H1 (cell line): ENCODE data around the gene CHST11. TPM values are rescaled to one million over a fixed set of nuclear protein-coding genes. Genes with fewer than 3 reads are reported as not detected.

Experiments
- CTCF ChIA-PET: fragments of 300-600 bp; sonication (Branson Sonifier 250); formaldehyde crosslinking; loops from one replicate; lab custom pipeline; 2021; ENCODE audit not compliant: partially characterized antibody; lab: Charles Lee
- POLR2A ChIA-PET: fragments of 300-600 bp; sonication (Branson Sonifier 250); formaldehyde crosslinking; loops from one replicate; lab custom pipeline; 2021; ENCODE audit warnings: inconsistent platforms; ENCODE audit not compliant: partially characterized antibody; lab: Charles Lee
- DNase-seq, 2 experiments: peaks; one replicate each; pipeline versions ENCODE4 v3.0.0 to v3.0.0-alpha.2; 2010 to 2022; ENCODE audit warnings: low spot score in 2 of 2, low read depth in 1 of 2, mixed read lengths in 1 of 2
- FAIRE-seq: peaks from 2 replicates; lab custom pipeline; 2011; peaks lifted over from hg19 to GRCh38; lab: Jason Lieb, UNC
- H2AFZ ChIP-seq: 2 replicates; pipeline ENCODE4 v1.8.1; 2012; ENCODE audit warnings: low read length, inconsistent platforms
- H2AK5ac ChIP-seq: 2 replicates; pipeline ENCODE4 v1.6.1; 2013; ENCODE audit warnings: low read depth, low read length
- H2BK120ac ChIP-seq: replicated peaks from 2 replicates; pipeline ENCODE3; 2013; ENCODE audit warnings: low read depth, low read length, inconsistent platforms
- H2BK12ac ChIP-seq: 2 replicates; pipeline ENCODE4 v1.6.1; 2013; ENCODE audit warnings: low read depth, low read length
- H2BK15ac ChIP-seq: 2 replicates; pipeline ENCODE4 v1.6.1; 2013; ENCODE audit warnings: low read length
- H2BK20ac ChIP-seq: 2 replicates; pipeline ENCODE4 v1.6.1; 2013; ENCODE audit warnings: low read length
- H2BK5ac ChIP-seq: 2 replicates; pipeline ENCODE4 v1.6.1; 2013; ENCODE audit warnings: low read depth, low read length
- H3K14ac ChIP-seq: 2 replicates; pipeline ENCODE4 v1.6.1; 2013; ENCODE audit warnings: inconsistent platforms; ENCODE audit not compliant: insufficient read length
- H3K18ac ChIP-seq: 2 replicates; pipeline ENCODE4 v1.6.1; 2013; ENCODE audit warnings: low read length; ENCODE audit errors: extremely low read depth
- H3K23ac ChIP-seq: 2 replicates; pipeline ENCODE4 v1.6.1; 2013; ENCODE audit warnings: inconsistent platforms; ENCODE audit not compliant: insufficient read length
- H3K23me2 ChIP-seq: 2 replicates; pipeline ENCODE4 v1.6.1; 2013; ENCODE audit warnings: low read depth, low read length
- H3K27ac ChIP-seq: 2 replicates; pipeline ENCODE4 v1.6.1; 2011; ENCODE audit warnings: low read depth, low read length, inconsistent platforms
- H3K27me3 ChIP-seq, 4 experiments: replicated peaks in 1 of 4; 1 replicate in 1 of 4; 2 replicates in 3 of 4; pipeline versions ENCODE4 v1.6.1 to v1.8.1; 2011 to 2013; ENCODE audit warnings: low read length in 3 of 4, mild to moderate bottlenecking in 3 of 4, inconsistent platforms in 2 of 4, mixed read lengths in 2 of 4, moderate library complexity in 1 of 4; ENCODE audit not compliant: control insufficient read depth in 3 of 4, insufficient read depth in 3 of 4; ENCODE audit errors: extremely low read depth in 1 of 4
- H3K36me3 ChIP-seq, 4 experiments: 2 replicates each; pipeline versions ENCODE4 v1.6.1 to v1.8.1; 2011 to 2013; ENCODE audit warnings: mild to moderate bottlenecking in 4 of 4, low read length in 3 of 4, moderate library complexity in 2 of 4, control low read depth in 1 of 4, inconsistent platforms in 1 of 4; ENCODE audit not compliant: insufficient read depth in 4 of 4, control insufficient read depth in 2 of 4
- H3K4ac ChIP-seq: replicated peaks from 2 replicates; pipeline ENCODE3; 2013; ENCODE audit warnings: low read length, low read depth, mixed read lengths, inconsistent platforms; ENCODE audit not compliant: insufficient read length
- H3K4me1 ChIP-seq, 4 experiments: replicated peaks in 1 of 4; 1 replicate in 1 of 4; 2 replicates in 3 of 4; pipeline versions ENCODE4 v1.6.1 to v1.8.1; 2011 to 2013; ENCODE audit warnings: low read length in 3 of 4, inconsistent platforms in 2 of 4, mixed read lengths in 1 of 4; ENCODE audit not compliant: insufficient read depth in 4 of 4, control insufficient read depth in 3 of 4
- H3K4me2 ChIP-seq, 2 experiments: 2 replicates each; pipeline versions ENCODE4 v1.6.1 to v1.8.1; 2011 to 2013; ENCODE audit warnings: low read depth in 2 of 2, low read length in 2 of 2, control low read depth in 1 of 2, inconsistent platforms in 1 of 2, mild to moderate bottlenecking in 1 of 2; ENCODE audit not compliant: insufficient read depth in 1 of 2
- H3K4me3 ChIP-seq, 4 experiments: fragments of 200-600, 300-600 bp in 1 of 4; sonication (generic), shearing (Covaris generic), sonication (Bioruptor Twin) in 1 of 4; 2 replicates each; pipeline versions ENCODE4 v1.5.1 to v1.8.1; 2011 to 2016; ENCODE audit warnings: low read length in 4 of 4, low read depth in 3 of 4, control low read depth in 2 of 4, inconsistent platforms in 2 of 4, mild to moderate bottlenecking in 2 of 4, mixed read lengths in 1 of 4, moderate library complexity in 1 of 4; ENCODE audit not compliant: insufficient read depth in 2 of 4; ENCODE audit errors: extremely low read depth in 1 of 4
- H3K56ac ChIP-seq: replicated peaks from 2 replicates; pipeline ENCODE3; 2013; ENCODE audit warnings: low read depth, mild to moderate bottlenecking, mixed read lengths, low read length, inconsistent platforms; ENCODE audit not compliant: insufficient read length
- H3K79me1 ChIP-seq: 2 replicates; pipeline ENCODE4 v1.6.1; 2013; ENCODE audit warnings: low read depth, low read length, control low read depth
- H3K79me2 ChIP-seq, 2 experiments: 2 replicates each; pipeline versions ENCODE4 v1.6.1 to v1.8.1; 2012 to 2013; ENCODE audit warnings: low read length in 2 of 2, mild to moderate bottlenecking in 2 of 2, inconsistent platforms in 1 of 2; ENCODE audit not compliant: insufficient read depth in 2 of 2, control insufficient read depth in 1 of 2
- H3K9ac ChIP-seq, 4 experiments: replicated peaks in 1 of 4; 1 replicate in 1 of 4; 2 replicates in 3 of 4; pipeline versions ENCODE4 v1.6.1 to v1.8.1; 2011 to 2013; ENCODE audit warnings: low read depth in 3 of 4, low read length in 3 of 4, control low read depth in 2 of 4, mild to moderate bottlenecking in 2 of 4, moderate library complexity in 2 of 4, inconsistent platforms in 1 of 4; ENCODE audit errors: extremely low read depth in 1 of 4
- H3K9me3 ChIP-seq, 2 experiments: 2 replicates each; pipeline versions ENCODE4 v1.6.1 to v1.8.1; 2012 to 2013; ENCODE audit warnings: mild to moderate bottlenecking in 2 of 2, moderate library complexity in 2 of 2, control low read depth in 1 of 2, inconsistent platforms in 1 of 2, low read depth in 1 of 2, low read length in 1 of 2, mixed read lengths in 1 of 2; ENCODE audit not compliant: insufficient read depth in 2 of 2
- H4K20me1 ChIP-seq, 2 experiments: replicated peaks in 1 of 2; 2 replicates each; pipeline versions ENCODE3 to v1.8.1; 2011 to 2013; ENCODE audit warnings: inconsistent platforms in 2 of 2, low read length in 2 of 2, mild to moderate bottlenecking in 1 of 2; ENCODE audit not compliant: insufficient read depth in 2 of 2, control insufficient read depth in 1 of 2
- H4K5ac ChIP-seq: 2 replicates; pipeline ENCODE4 v1.6.1; 2013; ENCODE audit warnings: low read length, low read depth, mixed read lengths, inconsistent platforms; ENCODE audit not compliant: insufficient read length
- H4K8ac ChIP-seq: 2 replicates; pipeline ENCODE4 v1.8.0; 2013; ENCODE audit warnings: mild to moderate bottlenecking, moderate library complexity, low read length, inconsistent platforms; ENCODE audit not compliant: insufficient read depth; ENCODE audit errors: extremely low read depth
- H4K91ac ChIP-seq: replicated peaks from 2 replicates; pipeline ENCODE3; 2013; ENCODE audit warnings: low read length, mixed read lengths, inconsistent platforms; ENCODE audit not compliant: insufficient read length
- WGBS, 2 experiments: shearing (Covaris generic) in 1 of 2; methylation state at CpG; one replicate each; pipeline versions ENCODE4 v1.1.6 to v1.1.7; 2013 to 2015; ENCODE audit warnings: low lambda C conversion rate in 2 of 2, mixed read lengths in 2 of 2, inconsistent platforms in 1 of 2, low coverage in 1 of 2, missing lambda C conversion rate in 1 of 2; ENCODE audit not compliant: insufficient replicate concordance in 2 of 2, insufficient coverage in 1 of 2, insufficient read length in 1 of 2; ENCODE audit errors: extremely low coverage in 1 of 2, missing lambda C conversion rate in 1 of 2; 5-methylcytosine and 5-hydroxymethylcytosine counted together
- polyA plus RNA-seq, 7 experiments: library from polyadenylated mRNA; depleted of rRNA in 3 of 7; stranded (reverse) in 5 of 7; unstranded in 2 of 7; fragments of >200 nt in 5 of 7; fragments of 200-250 nt in 2 of 7; gene quantifications; 1 replicate in 5 of 7; 2 replicates in 1 of 7; 4 replicates in 1 of 7; pipeline versions ENCODE4 v1.2.1 to v1.2.3, GENCODE V29; 2011 to 2013; ENCODE audit warnings: missing spikeins in 2 of 7, mixed read lengths in 2 of 7
- total RNA-seq: library from RNA; stranded (reverse); fragmentation: NEBNext Ultra II Directional; extraction: Animal tissue kit (Norgen Biotek cat#: 25700); gene quantifications from 2 replicates; pipeline ENCODE4 v1.2.1, GENCODE V29; 2021

CHST11 gene
- total and polyA plus RNA-seq, 2 of the 8 experiments (the other 6 are each of a cell fraction or from before 2014, with no cell fraction given), result 14.4 to 20.8 TPM

DNA sequence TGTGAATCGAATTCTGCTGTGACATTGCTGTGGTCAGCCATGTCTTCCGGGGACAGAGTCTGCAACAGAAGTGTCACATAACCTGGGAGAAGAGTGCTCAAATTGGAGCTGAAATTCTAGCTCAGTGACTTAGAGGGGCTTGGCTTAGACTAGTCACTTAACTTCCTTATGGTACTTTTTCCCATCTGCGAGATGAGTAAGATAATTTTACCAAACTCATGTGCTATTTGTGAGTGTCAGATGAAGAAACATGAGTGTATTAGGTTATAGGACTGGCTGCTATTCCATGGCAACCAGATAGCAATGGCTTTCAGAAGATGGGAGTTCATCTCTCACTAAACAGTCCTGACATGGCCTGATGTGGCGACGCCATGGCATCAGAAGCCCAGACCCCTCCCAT is 104.1 kb downstream of the CHST11 start:
- Histone ChIP-seq H3K4me3 (no peak overlapping the region), H3K27me3 (no peaks in the 10 kb centered on the region), H3K4me1 (no peaks in the 10 kb centered on the region), H4K5ac (no peak overlapping the region), H3K18ac (no peak overlapping the region), H3K56ac (no peak overlapping the region), H2AK5ac (no peak overlapping the region), H2BK20ac (no peak overlapping the region), H2AFZ (no peak overlapping the region), H3K14ac (no peak overlapping the region), H2BK5ac (no peak overlapping the region), H3K4me2 (no peak overlapping the region), H4K8ac (no peak overlapping the region), H4K91ac (no peak overlapping the region), H3K23me2 (no peaks in the 10 kb centered on the region), H3K27ac (no peak overlapping the region), H2BK12ac (no peak overlapping the region), H3K9ac (no peak overlapping the region), H3K23ac (no peak overlapping the region), H3K9me3 (no peaks in the 10 kb centered on the region), H3K4ac (no peak overlapping the region), H3K79me1 (no peaks in the 10 kb centered on the region; the same call in 1 of the 2 replicates), H3K79me2 (no peaks in the 10 kb centered on the region), H2BK15ac (no peak overlapping the region), H4K20me1 (no peaks in the 10 kb centered on the region), H3K36me3 (no peaks in the 10 kb centered on the region), H2BK120ac (no peak overlapping the region)
- POLR2A ChIA-PET, result no interaction called here
- FAIRE-seq (no peak), DNase-seq (no peak)
- WGBS, 2 experiments, result 97% methylated on average over 5 of the region's 5 CpGs; no CpG with 5 or more reads in 1 of the 2 experiments
- CTCF ChIA-PET, result interaction anchor here (0.7 to 2.1 kb wide), 4 partner anchors 8 to 16 kb away, joined by 3 to 4 read pairs (median 3); no protein-coding TSS in a partner anchor
